ENCODE results near the gene HAPLN2. TPM values are rescaled to one million over a fixed set of nuclear protein-coding genes. Genes with fewer than 3 reads are reported as not detected.
"Not testable (repeated sequence)": the region's sequence is repeated elsewhere in the genome, so short reads cannot be mapped to it uniquely, and the experiment has no call there.

The HAPLN2 gene
- total RNA-seq, 2 experiments from 2014 or later: not detected

- Mint-ChIP-seq H3K27ac (no peak overlapping the region), H3K9me3 (no peaks in the 10 kb centered on the region), H3K4me1 (peaks cover 14% of the 10 kb centered on the region), H3K4me3 (no peak overlapping the region), H3K27me3 (peaks cover 66% of the 10 kb centered on the region), H3K36me3 (ENCODE audit: low read depth) (no peaks in the 10 kb centered on the region)
- POLR2A ChIA-PET: interaction anchor here (1.0 to 1.2 kb wide), 2 partner anchors 21 to 36 kb away, joined by 3 read pairs; no protein-coding TSS in a partner anchor
- CTCF ChIA-PET: interaction anchor here (0.6 to 13.8 kb wide), 26 partner anchors 9 to 345 kb away, joined by 3 to 275 read pairs (median 6); partner anchors contain the start of genes BCAN, ISG20L2, METTL25B and NAXE
- no peak for DNase-seq
Observed at GRCh38 chr1:156624814-156625435, 5.7 kb downstream of the HAPLN2 start.

DNA sequence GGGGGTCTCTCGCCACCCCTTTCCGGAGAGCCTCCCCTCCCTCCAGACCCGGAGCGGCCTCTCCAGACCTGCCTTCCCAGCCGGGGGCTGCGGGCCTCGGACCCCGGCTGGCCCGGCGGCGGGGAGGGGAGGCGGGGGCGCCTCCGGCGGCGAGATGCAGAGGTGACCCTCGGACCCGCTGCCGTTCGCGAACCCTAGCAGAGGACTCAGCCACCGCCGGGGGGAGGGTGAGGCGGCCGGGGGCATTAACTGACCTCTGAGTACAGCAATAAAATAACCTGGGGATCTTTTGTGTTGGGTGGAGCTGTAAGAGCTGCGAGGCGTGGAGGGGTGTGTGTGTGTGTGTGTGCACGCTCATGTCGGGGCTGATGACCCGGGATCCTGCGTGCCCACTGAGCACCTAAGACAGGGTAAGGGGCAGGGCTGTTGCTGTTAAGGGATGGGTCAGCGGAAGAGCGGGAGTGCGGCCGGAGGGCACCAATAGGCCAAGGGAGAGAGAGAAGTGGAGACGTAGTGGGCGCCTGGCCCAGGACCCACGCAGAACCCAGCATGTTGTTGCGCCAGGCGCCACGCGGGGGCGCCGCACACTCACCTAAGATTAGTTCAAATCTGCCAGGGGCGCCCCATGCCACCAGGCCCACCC, 6.3 kb downstream of the HAPLN2 start:
- peak; percentile 62 for DNase-seq
- no peaks in the 10 kb centered on the region for H3K9me3 Mint-ChIP-seq
- peak overlapping the region; percentile 35 for H3K4me3 Mint-ChIP-seq
- ChIA-PET CTCF (interaction anchor here (1.0 to 13.8 kb wide), 15 partner anchors 9 to 267 kb away, joined by 3 to 275 read pairs (median 11); partner anchors contain the start of genes BCAN, NAXE and NES), POLR2A (interaction anchor here (1.0 kb wide), 1 partner anchor 20 kb away, joined by 3 read pairs; no protein-coding TSS in a partner anchor)
- H3K36me3 Mint-ChIP-seq (ENCODE audit: low read depth): no peaks in the 10 kb centered on the region
- H3K27me3 Mint-ChIP-seq: peaks cover 64% of the 10 kb centered on the region
- peaks cover 12% of the 10 kb centered on the region for H3K4me1 Mint-ChIP-seq
- H3K27ac Mint-ChIP-seq: no peak overlapping the region

- CTCF ChIA-PET: interaction anchor here (0.5 to 13.8 kb wide), 14 partner anchors 9 to 240 kb away, joined by 3 to 275 read pairs (median 13); partner anchors contain the start of genes BCAN, CRABP2 and NES
- H3K27ac Mint-ChIP-seq: no peak overlapping the region
- POLR2A ChIA-PET: interaction anchor here (1.0 kb wide), 1 partner anchor 20 kb away, joined by 3 read pairs; no protein-coding TSS in a partner anchor
Observed at GRCh38 chr1:156626079-156626438, 6.8 kb downstream of the HAPLN2 start.

DNA sequence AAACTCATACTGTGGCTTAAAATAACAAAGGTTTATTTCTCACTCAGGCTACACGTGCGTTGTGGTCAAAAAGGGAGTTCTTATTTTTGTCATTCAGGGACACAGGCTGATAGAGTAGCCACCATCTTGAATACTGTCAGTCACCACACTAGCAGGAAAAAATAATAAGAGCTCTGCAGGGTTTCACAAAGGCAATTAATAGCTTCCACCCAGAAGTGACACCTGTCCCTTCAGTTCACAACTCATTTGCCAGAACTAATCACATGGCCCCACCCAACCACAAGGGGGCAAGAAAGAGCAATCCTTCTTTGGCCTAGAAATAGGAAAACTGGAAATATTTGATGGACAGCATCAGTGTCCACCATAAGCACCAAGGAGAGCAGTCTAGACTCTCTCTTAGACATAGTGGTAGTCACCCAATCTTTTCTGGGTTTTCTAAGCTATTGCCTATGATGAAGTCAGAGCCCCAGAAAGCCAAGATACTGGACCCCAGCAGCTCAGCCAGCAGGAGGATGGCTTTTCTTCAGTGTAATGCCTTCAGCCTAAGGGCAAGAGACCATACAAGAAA, 8.2 kb downstream of the HAPLN2 start:
- Mint-ChIP-seq H3K27ac (no peak overlapping the region), H3K27me3 (peaks cover 67% of the 10 kb centered on the region), H3K4me1 (peaks cover 11% of the 10 kb centered on the region), H3K9me3 (no peaks in the 10 kb centered on the region), H3K4me3 (no peak overlapping the region), H3K36me3 (ENCODE audit: low read depth) (no peaks in the 10 kb centered on the region)
- ChIA-PET POLR2A (interaction anchor here (1.0 to 1.8 kb wide), 6 partner anchors 17 to 100 kb away, joined by 3 to 7 read pairs (median 4); partner anchors contain the start of gene METTL25B), CTCF (interaction anchor here (0.6 to 13.8 kb wide), 22 partner anchors 8 to 446 kb away, joined by 3 to 275 read pairs (median 7); partner anchors contain the start of genes BCAN, CRABP2, HAPLN2 and NAXE)
- peak; percentile 46 for DNase-seq

More at GRCh38 chr1:156626079-156626438, 6.8 kb downstream of the HAPLN2 start:
- Mint-ChIP-seq H3K36me3 (ENCODE audit: low read depth) (no peaks in the 10 kb centered on the region), H3K4me1 (peaks cover 11% of the 10 kb centered on the region), H3K9me3 (no peaks in the 10 kb centered on the region), H3K4me3 (no peak overlapping the region), H3K27me3 (peaks cover 66% of the 10 kb centered on the region)
- DNase-seq: no peak

DNA sequence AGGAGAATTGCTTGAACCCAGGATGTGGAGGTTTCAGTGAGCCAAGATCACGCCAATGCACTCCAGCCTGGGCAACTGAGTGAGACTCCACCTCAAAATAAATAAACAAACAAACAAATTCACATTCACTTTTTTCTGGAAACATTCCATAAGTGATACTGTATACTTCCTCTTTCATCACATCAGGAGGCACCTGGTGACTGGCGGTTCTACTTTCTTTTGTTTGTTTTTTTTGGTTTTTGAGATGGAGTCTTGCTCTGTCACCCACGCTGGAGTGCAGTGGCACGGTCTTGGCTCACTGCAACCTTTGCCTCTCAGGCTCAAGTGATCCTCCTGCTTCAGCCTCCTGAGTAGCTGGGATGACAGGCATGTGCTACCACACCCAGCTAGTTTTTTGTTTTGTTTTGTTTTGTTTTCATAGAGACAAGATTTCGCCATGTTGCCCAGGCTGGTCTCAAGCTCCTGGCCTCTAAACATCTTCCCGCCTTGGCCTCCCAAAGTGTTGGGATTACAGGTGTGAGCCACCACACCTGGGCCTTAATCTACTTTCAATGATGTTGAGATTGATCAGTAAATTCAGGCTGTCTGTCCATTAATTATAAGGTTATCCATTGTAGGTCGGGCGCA, 10.7 kb downstream of the HAPLN2 start:
- POLR2A ChIA-PET: no interaction called here

GRCh38 chr1:156631152-156631551, 11.9 kb downstream of the HAPLN2 start:
- DNase-seq; H3K9me3 Mint-ChIP-seq; H3K27ac Mint-ChIP-seq; H3K36me3 Mint-ChIP-seq (ENCODE audit: low read depth); H3K4me3 Mint-ChIP-seq; H3K4me1 Mint-ChIP-seq: not testable (repeated sequence)
- CTCF ChIA-PET: interaction anchor here (0.7 to 13.8 kb wide), 5 partner anchors 11 to 95 kb away, joined by 3 to 275 read pairs (median 4); no protein-coding TSS in a partner anchor
- H3K27me3 Mint-ChIP-seq: peaks cover 71% of the 10 kb centered on the region
- POLR2A ChIA-PET: interaction anchor here (1.3 kb wide), 1 partner anchor 12 kb away, joined by 3 read pairs; no protein-coding TSS in a partner anchor

More for the DNA sequence above, 10.7 kb downstream of the HAPLN2 start:
- Mint-ChIP-seq H3K4me3 (no peak overlapping the region), H3K27ac (no peak overlapping the region), H3K9me3 (no peaks in the 10 kb centered on the region), H3K4me1 (peaks cover 9% of the 10 kb centered on the region), H3K36me3 (ENCODE audit: low read depth) (no peaks in the 10 kb centered on the region), H3K27me3 (peaks cover 71% of the 10 kb centered on the region)
- no peak for DNase-seq
- CTCF ChIA-PET: interaction anchor here (0.7 to 13.8 kb wide), 4 partner anchors 29 to 98 kb away, joined by 3 to 275 read pairs (median 4); no protein-coding TSS in a partner anchor

GRCh38 chr1:156632355-156632754, 13.1 kb downstream of the HAPLN2 start:
- Mint-ChIP-seq H3K4me1 (no peaks in the 10 kb centered on the region), H3K9me3 (no peaks in the 10 kb centered on the region), H3K36me3 (ENCODE audit: low read depth) (no peaks in the 10 kb centered on the region), H3K27ac (no peak overlapping the region), H3K4me3 (no peak overlapping the region), H3K27me3 (peaks cover 69% of the 10 kb centered on the region)
- DNase-seq: no peak
- ChIA-PET CTCF (interaction anchor here (0.7 to 13.8 kb wide), 3 partner anchors 26 to 94 kb away, joined by 3 to 275 read pairs (median 4); no protein-coding TSS in a partner anchor), POLR2A (interaction anchor here (1.0 kb wide), 1 partner anchor 17 kb away, joined by 3 read pairs; no protein-coding TSS in a partner anchor)

- Mint-ChIP-seq H3K36me3 (ENCODE audit: low read depth) (no peaks in the 10 kb centered on the region), H3K4me1 (peaks cover 22% of the 10 kb centered on the region), H3K27me3 (peaks cover 77% of the 10 kb centered on the region), H3K4me3 (no peak overlapping the region), H3K27ac (no peak overlapping the region), H3K9me3 (no peaks in the 10 kb centered on the region)
- CTCF ChIA-PET: interaction anchor here (1.1 to 1.6 kb wide), 2 partner anchors 14 to 157 kb away, joined by 3 to 5 read pairs; no protein-coding TSS in a partner anchor
- POLR2A ChIA-PET: no interaction called here
- DNase-seq: no peak
Observed at GRCh38 chr1:156638189-156638985, 19.2 kb downstream of the HAPLN2 start.

DNA sequence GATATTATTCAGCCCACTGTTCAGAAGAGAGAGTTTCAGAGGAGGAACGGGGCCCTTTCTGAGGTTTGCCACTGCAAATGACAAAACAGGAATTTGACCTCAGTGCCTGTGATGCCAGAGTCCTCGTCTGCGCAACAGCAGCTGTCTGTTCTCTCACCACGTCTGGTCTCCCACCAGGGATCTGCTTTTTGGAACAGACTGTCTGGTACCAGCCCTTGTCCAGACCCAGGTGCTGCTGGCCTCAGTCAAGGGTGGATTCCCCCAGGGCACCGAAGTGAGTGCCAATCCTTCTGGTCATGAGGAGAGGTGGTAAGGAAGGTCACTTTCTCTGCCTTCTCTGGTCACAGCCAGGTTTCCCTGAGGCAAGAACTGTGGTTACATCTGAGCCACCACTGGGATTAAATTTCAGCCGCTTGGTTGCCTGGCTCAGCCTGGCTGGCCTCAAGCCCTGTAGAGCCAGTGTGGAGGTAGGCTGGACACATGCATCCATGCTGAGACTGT, 20.4 kb downstream of the HAPLN2 start:
- H3K9me3 Mint-ChIP-seq: no peaks in the 10 kb centered on the region
- ChIA-PET CTCF (interaction anchor here (1.6 kb wide), 1 partner anchor 15 kb away, joined by 5 read pairs; no protein-coding TSS in a partner anchor), POLR2A (no interaction called here)
- H3K36me3 Mint-ChIP-seq (ENCODE audit: low read depth): no peaks in the 10 kb centered on the region
- no peak overlapping the region for H3K27ac Mint-ChIP-seq
- peaks cover 76% of the 10 kb centered on the region for H3K27me3 Mint-ChIP-seq
- H3K4me3 Mint-ChIP-seq: no peak overlapping the region
- no peak for DNase-seq
- peaks cover 35% of the 10 kb centered on the region for H3K4me1 Mint-ChIP-seq

- no peak overlapping the region for H3K4me3 Mint-ChIP-seq
- POLR2A ChIA-PET: no interaction called here
Observed at GRCh38 chr1:156640842-156641706, 21.9 kb downstream of the HAPLN2 start.

GRCh38 chr1:156641761-156642264, 22.6 kb downstream of the HAPLN2 start, which contains the start of gene BCAN:
Gene BCAN (plus strand): TSS chr1:156642117. CDS start chr1:156646055, 3,938 bp downstream.
- H3K9me3 Mint-ChIP-seq: no peaks in the 10 kb centered on the region
- DNase-seq: no peak
- peaks cover 42% of the 10 kb centered on the region for H3K4me1 Mint-ChIP-seq
- ChIA-PET POLR2A (no interaction called here), CTCF (interaction anchor here (3.4 to 6.9 kb wide), 2 partner anchors 16 kb away, joined by 17 to 80 read pairs; no protein-coding TSS in a partner anchor)
- H3K27me3 Mint-ChIP-seq: peaks cover 82% of the 10 kb centered on the region
- H3K36me3 Mint-ChIP-seq (ENCODE audit: low read depth): no peaks in the 10 kb centered on the region
- H3K4me3 Mint-ChIP-seq: no peak within 1 kb of the TSS
- peak within 1 kb of the TSS; percentile 49 for H3K27ac Mint-ChIP-seq

More at GRCh38 chr1:156640842-156641706, 21.9 kb downstream of the HAPLN2 start:
- H3K4me1 Mint-ChIP-seq: peaks cover 42% of the 10 kb centered on the region
- peaks cover 81% of the 10 kb centered on the region for H3K27me3 Mint-ChIP-seq
- H3K9me3 Mint-ChIP-seq: no peaks in the 10 kb centered on the region
- no peak overlapping the region for H3K27ac Mint-ChIP-seq
- CTCF ChIA-PET: interaction anchor here (0.7 to 6.9 kb wide), 3 partner anchors 15 to 20 kb away, joined by 3 to 80 read pairs (median 17); no protein-coding TSS in a partner anchor
- no peaks in the 10 kb centered on the region for H3K36me3 Mint-ChIP-seq (ENCODE audit: low read depth)
- DNase-seq: no peak
